Glutamatergic neuron (in vitro differentiated cells): ENCODE measurements around the gene AFAP1. TPM values are rescaled to one million over a fixed set of nuclear protein-coding genes. Genes with fewer than 3 reads are reported as not detected.

Experiments
- DNase-seq: peaks from one replicate; pipeline ENCODE4 v3.0.0; 2022
- H3K27ac Mint-ChIP-seq: one replicate; pipeline ENCODE4 v1.8.0; 2020; ENCODE audit warnings: mild to moderate bottlenecking, mixed read lengths, inconsistent platforms; ENCODE audit not compliant: unreplicated experiment
- H3K27me3 Mint-ChIP-seq: one replicate; pipeline ENCODE4 v1.8.0; 2020; ENCODE audit warnings: mild to moderate bottlenecking, moderate library complexity, mixed read lengths, inconsistent platforms; ENCODE audit not compliant: unreplicated experiment
- H3K36me3 Mint-ChIP-seq: one replicate; pipeline ENCODE4 v1.8.0; 2020; ENCODE audit warnings: mild to moderate bottlenecking, mixed read lengths, inconsistent platforms; ENCODE audit not compliant: unreplicated experiment
- H3K4me1 Mint-ChIP-seq: one replicate; pipeline ENCODE4 v1.8.0; 2020; ENCODE audit warnings: mild to moderate bottlenecking, low read depth, mixed read lengths, inconsistent platforms; ENCODE audit not compliant: unreplicated experiment
- H3K4me3 Mint-ChIP-seq: one replicate; pipeline ENCODE4 v1.8.0; 2020; ENCODE audit warnings: mild to moderate bottlenecking, mixed read lengths, inconsistent platforms; ENCODE audit not compliant: unreplicated experiment
- H3K9me3 Mint-ChIP-seq: one replicate; pipeline ENCODE4 v1.8.0; 2020; ENCODE audit warnings: mild to moderate bottlenecking, moderate library complexity, mixed read lengths, inconsistent platforms; ENCODE audit not compliant: unreplicated experiment
- CTCF ChIP-seq: fragments of 200-600 bp; sonication (generic); IDR thresholded peaks from one replicate; pipeline ENCODE4 v1.5.0; 2021; ENCODE audit not compliant: partially characterized antibody, unreplicated experiment
- total RNA-seq: library from RNA; stranded (reverse); fragmentation: NEBNext Ultra II Directional; extraction: Animal tissue kit (Norgen Biotek cat#: 25700); gene quantifications from one replicate; pipeline ENCODE4 v1.2.1, GENCODE V29; 2021; ENCODE audit not compliant: unreplicated experiment

Gene AFAP1
- total RNA-seq, 1 donor from 2014 or later, result 528 TPM

- H3K27ac Mint-ChIP-seq, result no peak overlapping the region
- H3K27me3 Mint-ChIP-seq, result peaks cover 7% of the 10 kb centered on the region
- no peak for TF ChIP-seq CTCF
Measured at GRCh38 chr4:7956934-7957656, 17.4 kb upstream of the AFAP1 start.

GRCh38 chr4:7956270-7956808, 16.7 kb upstream of the AFAP1 start:
- H3K27ac Mint-ChIP-seq, result no peak overlapping the region
- peaks cover 7% of the 10 kb centered on the region for H3K27me3 Mint-ChIP-seq
- no peak overlapping the region for H3K4me3 Mint-ChIP-seq
- H3K9me3 Mint-ChIP-seq, result peaks cover 12% of the 10 kb centered on the region
- no peak for DNase-seq
- no peak for TF ChIP-seq CTCF
- H3K4me1 Mint-ChIP-seq, result peaks cover 13% of the 10 kb centered on the region
- peaks cover 15% of the 10 kb centered on the region for H3K36me3 Mint-ChIP-seq

More at GRCh38 chr4:7956934-7957656, 17.4 kb upstream of the AFAP1 start:
- no peak for DNase-seq
- Mint-ChIP-seq H3K4me1 (peaks cover 13% of the 10 kb centered on the region), H3K9me3 (peaks cover 7% of the 10 kb centered on the region), H3K36me3 (peaks cover 7% of the 10 kb centered on the region), H3K4me3 (no peak overlapping the region)

- H3K36me3 Mint-ChIP-seq, result peaks cover 19% of the 10 kb centered on the region
- H3K9me3 Mint-ChIP-seq, result peaks cover 12% of the 10 kb centered on the region
- H3K4me3 Mint-ChIP-seq, result no peak overlapping the region
- no peak overlapping the region for H3K27ac Mint-ChIP-seq
- H3K4me1 Mint-ChIP-seq, result peaks cover 6% of the 10 kb centered on the region
- H3K27me3 Mint-ChIP-seq, result peaks cover 12% of the 10 kb centered on the region
- DNase-seq, result no peak
- TF ChIP-seq CTCF, result no peak
Measured at GRCh38 chr4:7955393-7955792, 15.7 kb upstream of the AFAP1 start.

GRCh38 chr4:7952615-7953014, 13.0 kb upstream of the AFAP1 start:
- peak overlapping the region; percentile 43 for H3K27ac Mint-ChIP-seq
- no peak for TF ChIP-seq CTCF
- no peak for DNase-seq
- H3K36me3 Mint-ChIP-seq, result peaks cover 19% of the 10 kb centered on the region
- peaks cover 14% of the 10 kb centered on the region for H3K9me3 Mint-ChIP-seq
- peaks cover 3% of the 10 kb centered on the region for H3K4me1 Mint-ChIP-seq
- H3K27me3 Mint-ChIP-seq, result peaks cover 17% of the 10 kb centered on the region
- H3K4me3 Mint-ChIP-seq, result no peak overlapping the region

GRCh38 chr4:7950301-7951092, 10.8 kb upstream of the AFAP1 start:
- Mint-ChIP-seq H3K27me3 (peaks cover 18% of the 10 kb centered on the region), H3K4me1 (peaks cover 8% of the 10 kb centered on the region), H3K36me3 (peaks cover 19% of the 10 kb centered on the region), H3K4me3 (no peak overlapping the region), H3K9me3 (peaks cover 12% of the 10 kb centered on the region), H3K27ac (no peak overlapping the region)
- no peak for TF ChIP-seq CTCF
- no peak for DNase-seq
